Common myeloid progenitor, CD34-positive (primary cell): Measurements from ENCODE around the gene PPM1F.

Experiments
- CTCF ChIA-PET: fragments of 350-600 bp; sonication (Branson Sonifier 250); formaldehyde crosslinking; loops from one replicate; lab custom pipeline; 2021; ENCODE audit warnings: antibody characterized with exemption; lab: Charles Lee
- POLR2A ChIA-PET: fragments of 350-600 bp; sonication (Branson Sonifier 250); formaldehyde crosslinking; loops from one replicate; lab custom pipeline; 2021; ENCODE audit warnings: antibody characterized with exemption; lab: Charles Lee
- DNase-seq, 3 donors: peaks; one replicate each; pipeline versions ENCODE4 v3.0.0 to v3.0.0-alpha.2; 2013
- H3K27ac ChIP-seq, 2 experiments: 1 replicate in 1 of 2; 2 replicates in 1 of 2; pipeline ENCODE4 v1.7.0; 2013; ENCODE audit warnings: inconsistent platforms in 2 of 2, low read length in 2 of 2, mild to moderate bottlenecking in 2 of 2, low read depth in 1 of 2, moderate library complexity in 1 of 2; ENCODE audit not compliant: severe bottlenecking in 2 of 2, insufficient read depth in 1 of 2, poor library complexity in 1 of 2
- H3K27me3 ChIP-seq, 5 experiments: replicated peaks in 2 of 5; 1 replicate in 3 of 5; 2 replicates in 2 of 5; pipeline versions ENCODE4 v1.6.1 to v1.7.0; 2013; ENCODE audit warnings: low read length in 4 of 5, mild to moderate bottlenecking in 2 of 5, moderate library complexity in 2 of 5, inconsistent platforms in 1 of 5; ENCODE audit not compliant: insufficient read depth in 5 of 5, control insufficient read depth in 4 of 5
- H3K36me3 ChIP-seq, 4 experiments: 1 replicate in 2 of 4; 2 replicates in 2 of 4; pipeline versions ENCODE4 v1.6.1 to v1.7.0; 2013; ENCODE audit warnings: low read length in 3 of 4, control low read depth in 1 of 4, mild to moderate bottlenecking in 1 of 4; ENCODE audit not compliant: control insufficient read depth in 4 of 4, insufficient read depth in 4 of 4
- H3K4me1 ChIP-seq, 4 experiments: 1 replicate in 3 of 4; 2 replicates in 1 of 4; pipeline versions ENCODE4 v1.6.1 to v1.7.1; 2013; ENCODE audit warnings: low read length in 3 of 4, mild to moderate bottlenecking in 3 of 4, control low read depth in 1 of 4, inconsistent platforms in 1 of 4, moderate library complexity in 1 of 4; ENCODE audit not compliant: control insufficient read depth in 4 of 4, insufficient read depth in 4 of 4; ENCODE audit errors: control extremely low read depth in 1 of 4
- H3K4me3 ChIP-seq, 7 experiments: 1 replicate in 4 of 7; 2 replicates in 3 of 7; pipeline versions ENCODE4 v1.5.1 to v1.7.0; 2013; ENCODE audit warnings: mild to moderate bottlenecking in 7 of 7, low read length in 6 of 7, moderate library complexity in 6 of 7, inconsistent platforms in 2 of 7, low read depth in 2 of 7, control low read depth in 1 of 7; ENCODE audit not compliant: insufficient read depth in 4 of 7, control insufficient read depth in 1 of 7; ENCODE audit errors: extremely low read depth in 1 of 7
- H3K9me3 ChIP-seq, 5 experiments: 1 replicate in 4 of 5; 2 replicates in 1 of 5; pipeline versions ENCODE4 v1.6.1 to v1.7.1; 2013; ENCODE audit warnings: low read length in 4 of 5, mild to moderate bottlenecking in 2 of 5, inconsistent platforms in 1 of 5, low read depth in 1 of 5, moderate library complexity in 1 of 5; ENCODE audit not compliant: control insufficient read depth in 4 of 5, insufficient read depth in 2 of 5; ENCODE audit errors: control extremely low read depth in 1 of 5
- WGBS: methylation state at CpG from one replicate; pipeline ENCODE4 v1.1.5; 2013; ENCODE audit not compliant: insufficient coverage; 5-methylcytosine and 5-hydroxymethylcytosine counted together

The PPM1F gene

GRCh38 chr22:21921729-21922128 lies 30.9 kb downstream of the PPM1F start:
- no peaks in the 10 kb centered on the region for H3K4me1 ChIP-seq
- no peak overlapping the region for H3K27ac ChIP-seq
- no peak for DNase-seq
- ChIA-PET CTCF (interaction anchor here (1.9 kb wide), 1 partner anchor 16 kb away, joined by 10 read pairs; no protein-coding TSS in a partner anchor), POLR2A (no interaction called here)
- H3K4me3 ChIP-seq = no peak overlapping the region
- no peaks in the 10 kb centered on the region for H3K27me3 ChIP-seq
- no peaks in the 10 kb centered on the region for H3K9me3 ChIP-seq
- peaks cover 7 to 71% (median 53%) of the 10 kb centered on the region in 4 experiments for H3K36me3 ChIP-seq
- WGBS = 96% methylated on average over 3 of the region's 8 CpGs

- Histone ChIP-seq H3K27ac (no peak overlapping the region), H3K4me1 (no peaks in the 10 kb centered on the region), H3K4me3 (no peak overlapping the region), H3K27me3 (no peaks in the 10 kb centered on the region), H3K36me3 (peaks cover 7 to 66% (median 50%) of the 10 kb centered on the region in 4 experiments), H3K9me3 (no peaks in the 10 kb centered on the region)
- 97% methylated on average over 13 of the region's 13 CpGs for WGBS
- CTCF ChIA-PET = interaction anchor here (1.9 kb wide), 1 partner anchor 16 kb away, joined by 10 read pairs; no protein-coding TSS in a partner anchor
- DNase-seq = no peak
- POLR2A ChIA-PET = no interaction called here
Measured at GRCh38 chr22:21921184-21921721, 31.4 kb downstream of the PPM1F start.

DNA sequence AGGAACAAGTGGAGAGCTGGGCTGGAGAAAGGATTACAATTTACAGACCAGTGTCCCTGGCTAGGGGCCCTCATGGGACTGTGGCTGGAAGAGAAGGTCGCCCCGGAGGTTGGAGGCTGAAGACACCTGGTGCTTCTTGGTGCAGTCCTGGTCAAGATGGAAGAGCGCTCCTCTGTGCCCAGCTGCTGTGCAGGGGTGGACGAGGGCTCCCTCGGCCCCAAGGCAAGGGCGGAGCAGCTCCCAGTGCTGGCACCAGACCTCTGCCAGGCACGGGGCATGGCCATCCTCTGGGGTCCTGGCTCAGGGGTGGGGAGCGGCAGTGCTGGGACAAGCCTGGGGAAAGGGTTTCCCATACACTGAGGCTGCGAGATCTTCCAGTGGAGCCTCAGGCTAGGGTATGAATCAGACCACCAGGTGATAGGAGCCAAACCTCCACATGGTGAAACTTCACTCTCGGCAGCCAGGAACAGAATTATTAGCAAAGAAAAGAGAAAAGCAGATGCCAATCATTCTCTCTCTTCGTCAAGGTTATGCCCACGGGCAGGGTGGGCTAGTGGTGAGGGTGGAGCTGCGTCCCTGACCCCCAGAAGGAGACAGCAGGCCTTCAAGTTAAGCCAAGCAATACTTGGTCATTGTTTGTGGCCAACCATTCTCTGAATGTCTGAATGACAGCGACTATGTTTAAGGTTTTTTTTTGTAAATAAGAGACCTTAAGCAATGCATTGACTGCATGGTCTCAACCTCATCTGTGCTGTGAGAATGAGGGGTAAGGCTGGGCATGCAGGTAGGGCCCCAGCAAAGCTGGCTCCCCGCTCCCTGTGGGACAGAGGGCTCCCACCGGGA lies 32.1 kb downstream of the PPM1F start:
- Histone ChIP-seq H3K4me3 (no peak overlapping the region), H3K36me3 (peaks cover 5 to 61% (median 43%) of the 10 kb centered on the region in 4 experiments), H3K9me3 (no peaks in the 10 kb centered on the region), H3K27ac (no peak overlapping the region), H3K27me3 (no peaks in the 10 kb centered on the region), H3K4me1 (no peaks in the 10 kb centered on the region)
- POLR2A ChIA-PET = no interaction called here
- 96% methylated on average over 12 of the region's 16 CpGs for WGBS
- DNase-seq = no peak
- CTCF ChIA-PET = interaction anchor here (1.9 kb wide), 1 partner anchor 17 kb away, joined by 10 read pairs; no protein-coding TSS in a partner anchor

- ChIA-PET CTCF (interaction anchor here (0.6 kb wide), 1 partner anchor 261 kb away, joined by 3 read pairs; no protein-coding TSS in a partner anchor), POLR2A (interaction anchor here (0.5 to 0.6 kb wide), 2 partner anchors 60 to 103 kb away, joined by 3 to 4 read pairs; no protein-coding TSS in a partner anchor)
- Histone ChIP-seq H3K27me3 (no peaks in the 10 kb centered on the region), H3K36me3 (peaks cover 3 to 54% (median 38%) of the 10 kb centered on the region in 4 experiments), H3K4me3 (no peak overlapping the region), H3K9me3 (no peaks in the 10 kb centered on the region), H3K4me1 (no peaks in the 10 kb centered on the region), H3K27ac (no peak overlapping the region)
- no peak for DNase-seq
- 86% methylated on average over 16 of the region's 20 CpGs for WGBS
Measured at GRCh38 chr22:21919526-21920307, 32.9 kb downstream of the PPM1F start.

DNA sequence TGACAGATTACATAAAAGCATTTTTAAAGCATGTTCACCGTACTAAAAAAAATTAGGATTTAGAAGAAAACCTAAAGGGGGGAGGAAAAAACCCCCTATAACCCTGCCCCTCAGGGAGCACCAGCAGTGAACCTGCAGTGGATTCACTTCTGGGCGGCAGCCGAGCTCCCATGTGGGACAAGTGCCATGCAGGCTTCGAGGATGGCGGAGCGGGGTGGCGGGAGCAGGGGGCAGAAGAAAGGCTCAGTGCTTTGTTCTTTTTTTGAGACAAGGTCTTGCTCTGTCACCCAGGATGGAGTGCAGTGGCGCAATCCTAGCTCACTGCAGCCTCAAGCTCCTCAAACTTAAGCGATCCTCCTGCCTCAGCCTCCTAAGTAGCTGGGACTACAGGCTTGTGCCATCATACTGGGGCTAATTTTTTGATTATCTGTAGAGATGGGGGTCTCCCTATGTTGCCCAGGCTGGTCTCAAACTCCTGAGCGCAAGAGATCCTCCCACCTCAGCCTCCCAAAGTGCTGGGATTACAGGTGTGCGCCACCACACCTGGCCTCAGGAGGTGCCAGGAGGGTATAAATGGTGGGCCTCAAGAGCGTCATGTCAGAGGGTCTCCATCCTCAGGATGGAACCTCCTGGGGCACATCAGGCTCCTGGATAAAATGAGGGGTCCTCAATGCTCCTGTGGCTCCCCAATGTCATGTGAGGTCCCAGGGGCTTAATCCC lies 34.0 kb downstream of the PPM1F start:
- Histone ChIP-seq H3K27ac (no peak overlapping the region), H3K9me3 (no peaks in the 10 kb centered on the region), H3K4me1 (no peaks in the 10 kb centered on the region), H3K27me3 (no peaks in the 10 kb centered on the region), H3K4me3 (no peak overlapping the region), H3K36me3 (peaks cover 3 to 47% (median 36%) of the 10 kb centered on the region in 4 experiments)
- DNase-seq = no peak
- CTCF ChIA-PET = no interaction called here
- POLR2A ChIA-PET = no interaction called here
- WGBS = 97% methylated on average over 7 of the region's 12 CpGs

DNA sequence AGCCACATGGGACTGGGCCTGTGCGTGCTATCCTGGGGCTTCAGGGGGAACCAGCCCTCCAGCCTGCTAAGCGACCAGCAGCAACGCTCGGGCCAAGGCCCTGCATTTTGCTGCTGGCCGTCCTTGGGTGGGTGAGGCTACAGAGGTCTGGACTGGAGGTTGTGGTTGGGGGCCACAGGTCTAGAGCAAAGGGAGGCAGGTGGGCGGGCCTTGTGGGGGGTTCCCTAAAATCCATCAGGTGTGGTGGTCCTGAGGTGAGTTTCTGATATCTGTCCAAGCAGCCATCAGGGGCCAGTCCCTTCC lies 34.7 kb downstream of the PPM1F start:
- no peak overlapping the region for H3K27ac ChIP-seq
- no peaks in the 10 kb centered on the region for H3K27me3 ChIP-seq
- ChIA-PET CTCF (interaction anchor here (1.9 to 2.2 kb wide), 2 partner anchors 19 to 31 kb away, joined by 5 to 10 read pairs; no protein-coding TSS in a partner anchor), POLR2A (no interaction called here)
- peaks cover 3 to 41% (median 30%) of the 10 kb centered on the region in 4 experiments for H3K36me3 ChIP-seq
- H3K4me3 ChIP-seq = no peak overlapping the region
- H3K9me3 ChIP-seq = no peaks in the 10 kb centered on the region
- no CpG with 5 or more reads among the region's 6 CpGs for WGBS
- no peak for DNase-seq
- no peaks in the 10 kb centered on the region for H3K4me1 ChIP-seq
